ENCODE data around the gene SMAD5. TPM values are rescaled to one million over a fixed set of nuclear protein-coding genes. Genes with fewer than 3 reads are reported as not detected.

SMAD5 gene
- total RNA-seq, 1 experiment from 2014 or later: 64.3 TPM

- no peak for TF ChIP-seq TCF7L2 (IDR thresholded peaks at IDR 0.05; ENCODE audit: borderline replicate concordance, extremely low read depth, insufficient read depth, insufficient read length)
These were observed 24.9 kb downstream of the SMAD5 start (continued) for GRCh38 chr5:136157514-136157913.

GRCh38 chr5:136159457-136159856, 26.8 kb downstream of the SMAD5 start:
- no peaks in the 10 kb centered on the region for H3K27me3 ChIP-seq (ENCODE audit: insufficient read depth, low read length)
- H4K20me1 ChIP-seq (ENCODE audit: insufficient read depth): peaks cover 13% of the 10 kb centered on the region; the same call in 1 of the 2 replicates
- BruUV-seq (replicated peaks): no TSS peak
- no peaks in the 10 kb centered on the region for H3K9me3 ChIP-seq (ENCODE audit: control insufficient read depth in 1 of 2, insufficient read depth in 1 of 2, low read depth in 1 of 2, low read length in 2 of 2)
- H3K36me3 ChIP-seq (ENCODE audit: control insufficient read depth in 1 of 2, insufficient read depth in 2 of 2, low read length in 2 of 2): peaks cover 14 to 19% of the 10 kb centered on the region in 2 experiments; a peak in 2 of 4 replicates
- ChIA-PET RAD21 (ENCODE audit: low non-redundant PET in 1 of 2, low total read pairs in 2 of 2, uncharacterized antibody in 2 of 2, unreplicated experiment in 2 of 2) (no interaction called here), POLR2A (no interaction called here), CTCF (no interaction called here)
- intact Hi-C loops (cut with micrococcal nuclease): no loop called here
- TF ChIP-seq ZFX (IDR thresholded peaks at IDR 0.05) (no peak), ZBTB33 (IDR thresholded peaks at IDR 0.05; ENCODE audit: extremely low read depth, insufficient replicate concordance, low read length) (no peak), REST (IDR thresholded peaks at IDR 0.05; ENCODE audit: low read depth) (no peak), YY1 (IDR thresholded peaks at IDR 0.05; ENCODE audit: extremely low read depth, insufficient replicate concordance, low read depth, low read length) (no peak), EGR1 (IDR thresholded peaks at IDR 0.05; ENCODE audit: low read depth) (no peak), SRF (IDR thresholded peaks at IDR 0.05; ENCODE audit: low read depth) (no peak), ELF1 (IDR thresholded peaks at IDR 0.05; ENCODE audit: borderline replicate concordance, low read depth) (no peak), TCF7L2 (IDR thresholded peaks at IDR 0.05; ENCODE audit: borderline replicate concordance, extremely low read depth, insufficient read depth, insufficient read length) (no peak), ZNF274 (IDR thresholded peaks at IDR 0.05; ENCODE audit: low read depth, low read length) (no peak), CTCF (IDR thresholded peaks at IDR 0.05 in 2 of 3, conservative IDR thresholded peaks at IDR 0.05 in 1 of 3; ENCODE audit: borderline replicate concordance in 1 of 3, insufficient read depth in 1 of 3, low read depth in 2 of 3, low read length in 2 of 3) (no peak), SP1 (IDR thresholded peaks at IDR 0.05; ENCODE audit: low read depth) (no peak)
- DNase-seq (ENCODE audit: low read depth, low spot score): no peak
- no peaks in the 10 kb centered on the region for H3K9me2 ChIP-seq (ENCODE audit: insufficient read depth)
- H2AFZ ChIP-seq (ENCODE audit: low read depth, low read length, poor library complexity, severe bottlenecking): no peak overlapping the region
- no peak overlapping the region for H3K9ac ChIP-seq (ENCODE audit: low read length)
- H3K4me3 ChIP-seq (replicated peaks in 1 of 2; ENCODE audit: low read depth in 1 of 2, low read length in 2 of 2): no peak overlapping the region
- no peak overlapping the region for H3K27ac ChIP-seq (ENCODE audit: low read depth, low read length)
- H3K4me2 ChIP-seq (ENCODE audit: low read length): no peak overlapping the region
- no peak for ATAC-seq
- H3K79me2 ChIP-seq (ENCODE audit: insufficient read depth, low read length): peaks cover 92% of the 10 kb centered on the region
- no peaks in the 10 kb centered on the region for H3K4me1 ChIP-seq (ENCODE audit: control insufficient read depth in 1 of 2, insufficient read depth in 2 of 2, low read length in 2 of 2)
